Ureter (tissue), 1 donor: ENCODE results near the gene C1QTNF1. TPM values are rescaled to one million over a fixed set of nuclear protein-coding genes. Genes with fewer than 3 reads are reported as not detected.
A peak's percentile ranks its signal among the peaks of the same experiment; 100 is the strongest.

Experiments used
- DNase-seq: peaks from one replicate; pipeline ENCODE4 v3.0.0-alpha.2; 2020; ENCODE audit warnings: low spot score
- total RNA-seq: library from RNA; stranded (reverse); gene quantifications from one replicate; pipeline ENCODE4 v1.2.4, GENCODE V29; 2023
- donor health status: DM: yes; HTN: yes; CAD: no.

Gene C1QTNF1
- total RNA-seq, 1 donor from 2014 or later: 108 TPM

GRCh38 chr17:79039886-79040285 lies 15.9 kb downstream of the C1QTNF1 start:
- no peak for DNase-seq

DNA sequence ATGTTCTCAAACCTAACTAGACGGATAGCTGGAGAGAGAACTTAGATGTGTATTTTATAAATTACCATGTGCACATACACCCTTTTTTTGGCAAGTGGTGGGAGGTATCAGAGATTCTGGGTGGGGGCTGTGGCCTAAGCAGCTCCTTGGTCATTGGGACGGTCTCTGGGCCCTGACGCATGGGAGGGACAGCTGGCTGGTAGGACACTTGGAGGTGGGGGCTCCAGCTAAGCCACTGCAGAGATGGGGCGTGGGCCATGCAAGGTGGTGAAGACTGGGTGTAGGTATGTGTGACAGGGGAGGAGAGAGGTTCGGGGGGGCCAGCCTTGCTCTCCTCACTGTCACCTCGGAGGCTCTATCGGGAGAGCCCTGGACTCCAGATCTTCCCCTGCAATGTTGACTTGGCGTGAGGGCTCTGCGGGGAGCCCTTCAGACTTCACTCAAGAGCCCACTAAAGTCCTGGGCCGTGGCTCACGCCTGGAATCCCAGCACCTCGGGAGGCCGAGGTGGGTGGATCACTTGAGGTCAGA lies 17.1 kb downstream of the C1QTNF1 start:
- DNase-seq: no peak

DNA sequence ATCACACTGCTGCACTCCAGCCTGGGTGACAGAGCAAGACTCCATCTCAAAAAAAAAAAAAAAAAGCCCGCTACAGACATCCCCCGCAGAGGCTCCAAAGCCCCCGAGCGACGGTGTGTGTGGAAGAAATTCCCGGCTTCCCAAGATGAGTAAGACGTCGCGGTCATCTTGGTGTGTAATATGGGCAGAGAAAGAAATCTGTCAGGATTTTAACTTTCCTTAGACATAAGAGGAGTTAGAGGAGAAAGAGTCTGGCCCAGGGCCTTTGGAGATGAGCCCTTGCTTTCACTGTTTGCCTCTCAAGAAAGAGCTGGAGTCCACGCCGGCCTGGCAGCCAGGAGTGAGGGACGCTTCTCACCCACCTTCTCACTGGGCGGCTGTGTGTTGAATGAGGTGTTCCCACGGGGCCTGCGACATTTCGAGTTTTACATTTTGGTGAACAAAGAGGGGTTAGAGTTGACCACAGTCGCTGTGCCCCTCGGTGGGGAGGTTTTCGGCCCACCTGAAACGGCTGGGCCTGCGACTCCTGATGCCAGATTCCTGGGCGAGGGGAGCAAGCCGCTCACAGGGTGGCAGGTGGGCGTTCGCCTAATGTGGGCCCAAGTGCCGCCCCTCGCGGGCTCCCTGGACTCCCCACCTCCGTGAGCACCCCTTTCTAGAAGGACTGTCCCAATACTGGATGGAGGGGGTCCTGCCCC lies 17.9 kb downstream of the C1QTNF1 start:
- DNase-seq: no peak

- DNase-seq: no peak
Measured at GRCh38 chr17:79042421-79043190, 18.6 kb downstream of the C1QTNF1 start.

DNA sequence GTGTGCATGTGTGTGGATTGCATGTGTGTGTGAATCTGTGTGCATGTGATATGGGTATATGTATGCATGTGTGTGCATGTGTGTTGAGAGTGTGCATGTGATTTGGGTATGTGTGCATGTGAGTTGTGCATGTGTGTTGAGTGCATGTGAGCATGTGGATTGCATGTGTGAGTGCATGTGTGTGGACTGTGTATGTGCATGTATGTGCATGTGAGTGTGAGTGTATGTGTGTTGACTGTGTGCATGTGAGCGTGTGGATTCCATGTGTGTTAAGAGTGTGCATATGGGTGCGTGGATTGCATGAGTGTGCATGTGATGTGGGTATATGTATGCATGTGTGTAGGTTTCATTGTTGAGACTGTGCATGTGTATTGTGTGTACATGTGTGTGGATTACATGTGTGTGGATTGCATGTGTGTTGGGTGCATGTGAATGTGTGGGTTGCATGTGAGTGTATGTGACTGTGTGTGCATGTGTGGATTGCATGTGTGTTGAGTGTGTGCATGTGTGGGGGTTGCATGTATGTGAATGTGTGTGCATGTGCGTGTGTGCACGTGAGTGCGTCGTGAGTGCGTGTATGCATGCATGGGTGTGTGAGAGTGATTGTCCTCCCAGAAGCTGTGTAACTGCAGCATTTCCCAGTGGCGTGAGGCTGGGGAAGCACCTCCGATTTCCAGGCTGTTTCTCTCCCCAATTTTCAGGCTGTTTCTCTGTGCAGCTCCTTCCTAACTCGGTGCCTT lies 19.4 kb downstream of the C1QTNF1 start:
- no peak for DNase-seq

GRCh38 chr17:79043931-79044320 lies 20.0 kb downstream of the C1QTNF1 start:
- no peak for DNase-seq

GRCh38 chr17:79044462-79044861 lies 20.5 kb downstream of the C1QTNF1 start:
- no peak for DNase-seq

GRCh38 chr17:79045001-79045729 lies 21.2 kb downstream of the C1QTNF1 start:
- no peak for DNase-seq

- DNase-seq: peak; percentile 81
Measured at GRCh38 chr17:79045842-79046196, 21.9 kb downstream of the C1QTNF1 start.

GRCh38 chr17:79046197-79046915 lies 22.4 kb downstream of the C1QTNF1 start:
- no peak for DNase-seq

- no peak for DNase-seq
Measured at GRCh38 chr17:79046916-79047280, 22.9 kb downstream of the C1QTNF1 start.

DNA sequence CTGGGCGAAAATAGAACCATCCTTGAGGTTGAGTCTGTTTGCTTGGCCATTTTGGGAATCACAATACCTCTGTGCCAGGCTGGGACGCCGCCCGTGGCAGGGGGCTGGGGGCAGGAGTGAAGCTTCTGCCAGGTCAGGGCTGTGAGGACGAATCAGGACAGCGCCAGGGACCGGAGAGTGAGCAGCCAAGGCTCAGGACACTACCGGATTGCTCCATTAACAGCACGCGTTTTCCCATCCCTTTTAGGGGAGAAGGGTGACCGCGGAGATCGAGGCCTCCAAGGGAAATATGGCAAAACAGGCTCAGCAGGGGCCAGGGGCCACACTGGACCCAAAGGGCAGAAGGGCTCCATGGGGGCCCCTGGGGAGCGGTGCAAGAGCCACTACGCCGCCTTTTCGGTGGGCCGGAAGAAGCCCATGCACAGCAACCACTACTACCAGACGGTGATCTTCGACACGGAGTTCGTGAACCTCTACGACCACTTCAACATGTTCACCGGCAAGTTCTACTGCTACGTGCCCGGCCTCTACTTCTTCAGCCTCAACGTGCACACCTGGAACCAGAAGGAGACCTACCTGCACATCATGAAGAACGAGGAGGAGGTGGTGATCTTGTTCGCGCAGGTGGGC lies 23.4 kb downstream of the C1QTNF1 start:
- DNase-seq: no peak

GRCh38 chr17:79047923-79048825 lies 24.2 kb downstream of the C1QTNF1 start:
- no peak for DNase-seq

GRCh38 chr17:79048826-79049755 lies 25.1 kb downstream of the C1QTNF1 start:
- no peak for DNase-seq

GRCh38 chr17:79049821-79050220 lies 25.9 kb downstream of the C1QTNF1 start:
- DNase-seq: no peak

- no peak for DNase-seq
Measured at GRCh38 chr17:79050551-79050950, 26.6 kb downstream of the C1QTNF1 start.

- no peak for DNase-seq
Measured at GRCh38 chr17:79051306-79051705, 27.3 kb downstream of the C1QTNF1 start.

DNA sequence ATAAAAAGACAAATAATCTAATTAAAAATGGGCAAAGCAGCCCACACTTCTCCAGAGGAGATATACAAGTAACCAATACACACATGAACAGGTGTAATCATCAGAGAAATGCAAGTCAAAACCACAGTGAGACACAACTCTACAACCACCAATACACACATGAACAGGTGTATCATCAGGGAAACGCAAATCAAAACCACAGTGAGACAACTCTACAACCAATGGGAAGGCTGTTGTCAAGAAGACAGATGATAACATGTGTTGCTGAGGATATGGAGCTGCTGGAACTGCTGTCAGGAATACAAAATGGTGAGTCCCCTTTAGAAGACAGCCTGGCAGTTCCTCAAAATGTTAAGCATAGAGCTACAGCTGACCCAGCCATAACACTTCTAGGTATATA lies 28.2 kb downstream of the C1QTNF1 start:
- DNase-seq: no peak
